B cell (primary cell): ENCODE results near the gene ZBTB21. TPM values are rescaled to one million over a fixed set of nuclear protein-coding genes. Genes with fewer than 3 reads are reported as not detected.

Experiments
- ATAC-seq: fragments of 200-7000 bp; cut with Tn5 transposase; one replicate; pipeline ENCODE4 v1.10.0; 2021; ENCODE audit warnings: low read depth, mild to moderate bottlenecking, moderate number of reproducible peaks, moderate library complexity
- CTCF ChIA-PET: fragments of 350-600 bp; sonication (Branson Sonifier 250); formaldehyde crosslinking; loops from one replicate; lab custom pipeline; 2021; ENCODE audit warnings: antibody characterized with exemption, inconsistent platforms; lab: Charles Lee
- POLR2A ChIA-PET: fragments of 350-600 bp; sonication (Branson Sonifier 250); formaldehyde crosslinking; loops from one replicate; lab custom pipeline; 2021; ENCODE audit warnings: antibody characterized with exemption; lab: Charles Lee
- DNase-seq: peaks from one replicate; pipeline ENCODE4 v3.0.0; 2013
- H2AFZ ChIP-seq: 2 replicates; pipeline ENCODE4 v1.6.1; 2012; ENCODE audit warnings: mild to moderate bottlenecking, low read depth, low read length; ENCODE audit not compliant: insufficient read depth, poor library complexity, severe bottlenecking
- H3K27ac ChIP-seq, 2 donors: 1 replicate in 1 of 2; 2 replicates in 1 of 2; pipeline ENCODE4 v1.5.1; 2012 to 2013; ENCODE audit warnings: low read length in 2 of 2, mild to moderate bottlenecking in 2 of 2, moderate library complexity in 1 of 2
- H3K27me3 ChIP-seq, 4 experiments: fragments of 200-600 bp in 1 of 4; sonication (generic) in 1 of 4; replicated peaks in 1 of 4; 1 replicate in 2 of 4; 2 replicates in 2 of 4; pipeline versions ENCODE4 v1.6.1 to v1.7.0; 2013 to 2016; ENCODE audit warnings: low read length in 3 of 4, mild to moderate bottlenecking in 2 of 4, mixed read lengths in 1 of 4, moderate library complexity in 1 of 4; ENCODE audit not compliant: insufficient read depth in 4 of 4, control insufficient read depth in 3 of 4; ENCODE audit errors: control extremely low read depth in 1 of 4
- H3K36me3 ChIP-seq, 2 experiments: replicated peaks in 1 of 2; 1 replicate in 1 of 2; 2 replicates in 1 of 2; pipeline versions ENCODE4 v1.6.1 to v1.7.1; 2013; ENCODE audit warnings: low read length in 1 of 2; ENCODE audit not compliant: insufficient read depth in 2 of 2, control insufficient read depth in 1 of 2; ENCODE audit errors: control extremely low read depth in 1 of 2, extremely low read depth in 1 of 2
- H3K4me1 ChIP-seq, 2 donors: fragments of 200-600 bp in 1 of 2; sonication (generic) in 1 of 2; 1 replicate in 1 of 2; 2 replicates in 1 of 2; pipeline versions ENCODE4 v1.5.1 to v1.6.1; 2013 to 2017; ENCODE audit warnings: low read length in 2 of 2; ENCODE audit not compliant: control insufficient read depth in 2 of 2, insufficient read depth in 2 of 2
- H3K4me2 ChIP-seq: replicated peaks from 2 replicates; pipeline ENCODE3; 2012; ENCODE audit warnings: mild to moderate bottlenecking, low read depth, low read length; ENCODE audit not compliant: poor library complexity, severe bottlenecking
- H3K4me3 ChIP-seq, 5 experiments: fragments of 200-600 bp in 1 of 5; sonication (generic) in 1 of 5; 1 replicate in 3 of 5; 2 replicates in 2 of 5; pipeline versions ENCODE4 v1.5.1 to v1.7.0; 2011 to 2016; ENCODE audit warnings: low read length in 4 of 5, mild to moderate bottlenecking in 4 of 5, low read depth in 2 of 5, control low read depth in 1 of 5, moderate library complexity in 1 of 5; ENCODE audit not compliant: insufficient read depth in 1 of 5; ENCODE audit errors: control extremely low read depth in 1 of 5, extremely low read depth in 1 of 5
- H3K79me2 ChIP-seq: fragments of 200-600 bp; sonication (generic); one replicate; pipeline ENCODE4 v1.6.0; 2016; ENCODE audit warnings: low read length; ENCODE audit not compliant: control insufficient read depth, insufficient read depth
- H3K9ac ChIP-seq: fragments of 200-600 bp; sonication (generic); 2 replicates; pipeline ENCODE4 v1.6.1; 2017; ENCODE audit warnings: mild to moderate bottlenecking, low read length, moderate library complexity
- H3K9me3 ChIP-seq, 3 donors: one replicate each; pipeline versions ENCODE4 v1.6.1 to v1.7.1; 2013; ENCODE audit warnings: low read length in 2 of 3; ENCODE audit not compliant: control insufficient read depth in 2 of 3, insufficient read depth in 1 of 3; ENCODE audit errors: control extremely low read depth in 1 of 3
- H4K20me1 ChIP-seq: 2 replicates; pipeline ENCODE4 v1.6.0; 2012; ENCODE audit warnings: mild to moderate bottlenecking, low read length; ENCODE audit not compliant: insufficient read depth, control insufficient read depth, poor library complexity, severe bottlenecking
- H3K27ac Mint-ChIP-seq: one replicate; pipeline ENCODE4 v1.8.0; 2021; ENCODE audit warnings: mixed read lengths
- H3K27me3 Mint-ChIP-seq: one replicate; pipeline ENCODE4 v1.8.0; 2021; ENCODE audit warnings: mixed read lengths
- H3K4me1 Mint-ChIP-seq: one replicate; pipeline ENCODE4 v1.8.0; 2021; ENCODE audit warnings: mixed read lengths
- H3K4me3 Mint-ChIP-seq: one replicate; pipeline ENCODE4 v1.8.0; 2021; ENCODE audit warnings: mixed read lengths
- H3K9me3 Mint-ChIP-seq: one replicate; pipeline ENCODE4 v1.8.0; 2022; ENCODE audit warnings: mixed read lengths; ENCODE audit not compliant: insufficient read depth
- EZH2 ChIP-seq: IDR thresholded peaks from 2 replicates; pipeline ENCODE4 v1.6.1; 2012; ENCODE audit warnings: borderline replicate concordance, low read depth, mild to moderate bottlenecking, moderate library complexity, low read length; ENCODE audit not compliant: insufficient read depth, poor library complexity, severe bottlenecking
- WGBS: methylation state at CpG from one replicate; pipeline ENCODE4 v1.1.5; 2013; ENCODE audit warnings: missing lambda C conversion rate; ENCODE audit not compliant: insufficient coverage; 5-methylcytosine and 5-hydroxymethylcytosine counted together
- intact Hi-C: fragments of 100-400 bp; cut with micrococcal nuclease; formaldehyde crosslinking; loops from one replicate; pipeline ENCODE4 v1.10.0; 2022
- polyA plus RNA-seq: library from polyadenylated mRNA; depleted of rRNA; stranded (reverse); fragments of >200 nt; gene quantifications from 2 replicates; pipeline ENCODE4 v1.2.3, GENCODE V29; 2012
- total RNA-seq, 2 donors: library from RNA; stranded (reverse); fragments of 120-200 nt in 1 of 2; gene quantifications; 1 replicate in 1 of 2; 2 replicates in 1 of 2; pipeline versions ENCODE4 v1.2.3 to v1.2.4, GENCODE V29; 2013 to 2022
- TF ChIP-seq, protein P1 (sequence below): fragments of 200-600 bp; IDR thresholded peaks from one replicate; pipeline ENCODE4 v1.8.0; 2022; ENCODE audit warnings: antibody characterized with exemption, mild to moderate bottlenecking

The ZBTB21 gene
- total and polyA plus RNA-seq, 2 donors (not counting 1 experiment from before 2014, with no cell fraction given) = 12.4 to 40.1 TPM

DNA sequence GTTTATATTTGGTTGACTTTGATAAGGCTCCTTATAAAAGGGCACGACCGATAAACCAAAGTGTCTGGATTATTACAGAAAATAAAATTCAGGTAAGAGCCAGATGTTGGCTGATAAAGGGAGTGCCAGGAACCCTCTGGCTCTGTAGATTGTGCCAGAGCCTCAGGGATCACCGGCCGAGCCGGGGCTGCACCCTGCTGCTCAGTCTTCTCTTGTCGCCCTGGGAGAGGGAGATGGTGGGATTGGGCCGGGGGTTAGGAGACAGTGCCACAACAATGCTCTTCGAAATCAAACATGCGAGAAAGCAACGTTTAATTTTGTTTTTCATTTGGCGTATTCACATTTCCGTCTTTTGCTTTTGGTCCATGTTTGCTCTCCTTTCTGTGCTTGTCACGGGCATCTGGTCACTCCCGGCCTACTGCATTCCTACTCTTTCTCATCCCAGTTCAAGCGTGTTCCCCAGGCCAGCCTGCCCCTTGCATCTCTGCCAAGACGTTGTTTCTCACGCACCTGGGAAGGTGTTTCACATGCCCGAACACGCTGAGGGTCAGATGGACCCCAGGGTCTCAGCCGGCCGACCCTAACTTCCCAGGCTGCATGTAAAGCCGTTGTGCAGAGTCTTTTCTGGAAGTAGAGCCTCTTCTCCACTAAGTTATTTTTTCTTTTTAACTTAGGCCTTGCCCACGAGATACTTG is 37.5 kb downstream of the ZBTB21 start:
- Mint-ChIP-seq H3K27ac (no peak overlapping the region), H3K4me3 (no peak overlapping the region), H3K27me3 (no peaks in the 10 kb centered on the region), H3K9me3 (no peaks in the 10 kb centered on the region), H3K4me1 (peaks cover 11% of the 10 kb centered on the region)
- no peak overlapping the region for H3K4me2 ChIP-seq
- H3K27me3 ChIP-seq = no peaks in the 10 kb centered on the region
- H2AFZ ChIP-seq = no peak overlapping the region
- POLR2A ChIA-PET = no interaction called here
- no peak for TF ChIP-seq EZH2
- TF ChIP-seq, protein P1, sequence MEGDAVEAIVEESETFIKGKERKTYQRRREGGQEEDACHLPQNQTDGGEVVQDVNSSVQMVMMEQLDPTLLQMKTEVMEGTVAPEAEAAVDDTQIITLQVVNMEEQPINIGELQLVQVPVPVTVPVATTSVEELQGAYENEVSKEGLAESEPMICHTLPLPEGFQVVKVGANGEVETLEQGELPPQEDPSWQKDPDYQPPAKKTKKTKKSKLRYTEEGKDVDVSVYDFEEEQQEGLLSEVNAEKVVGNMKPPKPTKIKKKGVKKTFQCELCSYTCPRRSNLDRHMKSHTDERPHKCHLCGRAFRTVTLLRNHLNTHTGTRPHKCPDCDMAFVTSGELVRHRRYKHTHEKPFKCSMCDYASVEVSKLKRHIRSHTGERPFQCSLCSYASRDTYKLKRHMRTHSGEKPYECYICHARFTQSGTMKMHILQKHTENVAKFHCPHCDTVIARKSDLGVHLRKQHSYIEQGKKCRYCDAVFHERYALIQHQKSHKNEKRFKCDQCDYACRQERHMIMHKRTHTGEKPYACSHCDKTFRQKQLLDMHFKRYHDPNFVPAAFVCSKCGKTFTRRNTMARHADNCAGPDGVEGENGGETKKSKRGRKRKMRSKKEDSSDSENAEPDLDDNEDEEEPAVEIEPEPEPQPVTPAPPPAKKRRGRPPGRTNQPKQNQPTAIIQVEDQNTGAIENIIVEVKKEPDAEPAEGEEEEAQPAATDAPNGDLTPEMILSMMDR = no peak
- H3K9me3 ChIP-seq = peaks cover 0 to 4% (median 0%) of the 10 kb centered on the region in 3 donors
- intact Hi-C loops = no loop called here
- ATAC-seq (no peak), DNase-seq (no peak)
- no peaks in the 10 kb centered on the region for H3K79me2 ChIP-seq
- peaks cover 10% of the 10 kb centered on the region in 2 donors for H3K4me1 ChIP-seq
- CTCF ChIA-PET = interaction anchor here (0.7 to 2.7 kb wide), 2 partner anchors 145 to 325 kb away, joined by 4 to 10 read pairs; no protein-coding TSS in a partner anchor
- 96% methylated on average over 21 of the region's 23 CpGs for WGBS
- H3K27ac ChIP-seq = no peak overlapping the region
- no peaks in the 10 kb centered on the region for H3K36me3 ChIP-seq
- no peak overlapping the region for H3K9ac ChIP-seq
- no peaks in the 10 kb centered on the region for H4K20me1 ChIP-seq
- H3K4me3 ChIP-seq = no peak overlapping the region

DNA sequence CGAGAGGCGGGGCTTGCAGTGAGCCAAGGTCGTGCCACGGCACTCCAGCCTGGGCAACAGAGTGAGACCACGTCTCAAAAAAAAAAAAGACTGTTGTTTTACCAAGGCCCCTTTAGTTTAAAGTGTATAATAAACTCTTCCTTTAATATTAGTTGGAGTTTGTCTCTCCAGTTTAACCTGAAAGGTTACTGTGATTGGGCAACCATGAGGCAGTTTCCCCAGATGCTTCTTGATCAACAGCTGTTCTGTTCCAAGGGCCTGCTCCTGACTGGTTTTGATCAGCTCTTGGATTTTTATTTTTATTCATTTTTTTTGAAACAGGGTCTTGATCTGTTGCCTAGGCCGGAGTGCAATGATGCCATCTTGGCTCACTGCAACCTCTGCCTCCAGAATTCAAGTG is 38.3 kb downstream of the ZBTB21 start:
- 100% methylated on average over 3 of the region's 6 CpGs for WGBS
- no peak overlapping the region for H3K4me2 ChIP-seq
- CTCF ChIA-PET = interaction anchor here (0.7 to 2.7 kb wide), 2 partner anchors 145 to 326 kb away, joined by 4 to 10 read pairs; no protein-coding TSS in a partner anchor

More for the DNA sequence above, 38.3 kb downstream of the ZBTB21 start:
- H3K4me1 Mint-ChIP-seq = peaks cover 11% of the 10 kb centered on the region
- H3K4me1 ChIP-seq = peaks cover 10% of the 10 kb centered on the region in 2 donors
- TF ChIP-seq EZH2 = no peak
- TF ChIP-seq, protein P1 = no peak
- intact Hi-C loops = no loop called here
- no peak overlapping the region for H3K27ac Mint-ChIP-seq
- no peak overlapping the region for H2AFZ ChIP-seq
- H3K4me3 ChIP-seq = no peak overlapping the region
- no peaks in the 10 kb centered on the region for H3K9me3 ChIP-seq
- POLR2A ChIA-PET = no interaction called here
- H3K9ac ChIP-seq = no peak overlapping the region
- no peaks in the 10 kb centered on the region for H3K27me3 Mint-ChIP-seq
- H3K4me3 Mint-ChIP-seq = no peak overlapping the region
- no peaks in the 10 kb centered on the region for H3K79me2 ChIP-seq
- no peak overlapping the region for H3K27ac ChIP-seq
- H4K20me1 ChIP-seq = no peaks in the 10 kb centered on the region
- DNase-seq (no peak), ATAC-seq (no peak)
- H3K36me3 ChIP-seq = no peaks in the 10 kb centered on the region
- no peaks in the 10 kb centered on the region for H3K27me3 ChIP-seq
- H3K9me3 Mint-ChIP-seq = no peaks in the 10 kb centered on the region
